ENCODE results near the gene ITGA6. TPM values are rescaled to one million over a fixed set of nuclear protein-coding genes. Genes with fewer than 3 reads are reported as not detected.

The ITGA6 gene
- total RNA-seq, 1 experiment from 2014 or later, result 181 TPM

DNA sequence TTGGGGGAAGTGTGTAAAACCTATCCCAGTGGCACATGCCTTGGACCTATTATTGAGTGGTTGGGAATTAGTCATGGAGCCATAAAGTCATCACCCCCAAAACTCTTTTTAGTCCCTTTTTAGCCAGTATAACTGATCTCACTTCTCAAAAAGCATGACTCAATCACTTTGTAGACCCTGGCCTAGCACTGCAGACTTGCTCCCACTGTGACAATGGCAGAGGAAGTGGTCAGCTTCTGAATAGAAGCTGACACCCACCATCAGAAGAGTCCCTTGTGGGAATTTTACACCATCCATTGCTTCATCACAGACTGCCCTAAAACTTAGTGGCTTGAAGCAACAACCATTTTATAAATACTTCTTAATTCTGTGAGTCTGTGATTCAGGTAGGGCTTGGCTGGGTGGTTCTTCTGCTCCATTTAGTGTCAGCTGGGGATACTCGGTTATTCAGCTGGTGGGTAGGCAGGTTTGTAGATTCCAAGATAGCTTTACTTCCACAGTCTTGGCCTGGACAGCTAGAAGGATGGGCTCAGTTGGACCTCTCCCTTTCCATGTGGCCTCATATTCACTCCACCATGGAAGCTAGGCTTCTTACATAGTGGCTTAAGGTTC is 10.8 kb upstream of the ITGA6 start:
- intact Hi-C loops (cut with micrococcal nuclease), result no loop called here
- Histone ChIP-seq H3K79me2 (ENCODE audit: low read length) (no peaks in the 10 kb centered on the region), H3F3A (ENCODE audit: low read length, unreplicated experiment) (no peaks in the 10 kb centered on the region), H3K27me3 (ENCODE audit: low read length) (no peaks in the 10 kb centered on the region), H3K27ac (ENCODE audit: low read length) (no peak overlapping the region), H3K36me3 (ENCODE audit: low read depth, low read length) (no peaks in the 10 kb centered on the region), H3K9ac (ENCODE audit: low read length) (no peak overlapping the region), H3K4me1 (ENCODE audit: insufficient read depth, low read length) (no peaks in the 10 kb centered on the region), H2AFZ (ENCODE audit: low read length) (no peak overlapping the region), H3K9me3 (ENCODE audit: low read length) (no peaks in the 10 kb centered on the region), H3K4me3 (ENCODE audit: low read length) (no peak overlapping the region), H3K4me2 (ENCODE audit: low read length) (no peak overlapping the region), H3K9me2 (replicated peaks; ENCODE audit: low read length) (no peaks in the 10 kb centered on the region), H4K20me1 (ENCODE audit: low read length) (no peaks in the 10 kb centered on the region)
- CTCF ChIA-PET, result no interaction called here
- BruUV-seq (replicated peaks), result no TSS peak
- POLR2A ChIA-PET (ENCODE audit: unreplicated experiment), result no interaction called here
- DNase-seq (no peak), ATAC-seq (no peak)
- TF ChIP-seq EZH2phosphoT487 (IDR thresholded peaks at IDR 0.05; ENCODE audit: borderline replicate concordance, low read length) (no peak), EZH2 (IDR thresholded peaks at IDR 0.05; ENCODE audit: low read length, unreplicated experiment) (no peak)
- TF ChIP-seq, protein P1, sequence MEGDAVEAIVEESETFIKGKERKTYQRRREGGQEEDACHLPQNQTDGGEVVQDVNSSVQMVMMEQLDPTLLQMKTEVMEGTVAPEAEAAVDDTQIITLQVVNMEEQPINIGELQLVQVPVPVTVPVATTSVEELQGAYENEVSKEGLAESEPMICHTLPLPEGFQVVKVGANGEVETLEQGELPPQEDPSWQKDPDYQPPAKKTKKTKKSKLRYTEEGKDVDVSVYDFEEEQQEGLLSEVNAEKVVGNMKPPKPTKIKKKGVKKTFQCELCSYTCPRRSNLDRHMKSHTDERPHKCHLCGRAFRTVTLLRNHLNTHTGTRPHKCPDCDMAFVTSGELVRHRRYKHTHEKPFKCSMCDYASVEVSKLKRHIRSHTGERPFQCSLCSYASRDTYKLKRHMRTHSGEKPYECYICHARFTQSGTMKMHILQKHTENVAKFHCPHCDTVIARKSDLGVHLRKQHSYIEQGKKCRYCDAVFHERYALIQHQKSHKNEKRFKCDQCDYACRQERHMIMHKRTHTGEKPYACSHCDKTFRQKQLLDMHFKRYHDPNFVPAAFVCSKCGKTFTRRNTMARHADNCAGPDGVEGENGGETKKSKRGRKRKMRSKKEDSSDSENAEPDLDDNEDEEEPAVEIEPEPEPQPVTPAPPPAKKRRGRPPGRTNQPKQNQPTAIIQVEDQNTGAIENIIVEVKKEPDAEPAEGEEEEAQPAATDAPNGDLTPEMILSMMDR (conservative IDR thresholded peaks at IDR 0.05; ENCODE audit: low read depth, low read length), result no peak

DNA sequence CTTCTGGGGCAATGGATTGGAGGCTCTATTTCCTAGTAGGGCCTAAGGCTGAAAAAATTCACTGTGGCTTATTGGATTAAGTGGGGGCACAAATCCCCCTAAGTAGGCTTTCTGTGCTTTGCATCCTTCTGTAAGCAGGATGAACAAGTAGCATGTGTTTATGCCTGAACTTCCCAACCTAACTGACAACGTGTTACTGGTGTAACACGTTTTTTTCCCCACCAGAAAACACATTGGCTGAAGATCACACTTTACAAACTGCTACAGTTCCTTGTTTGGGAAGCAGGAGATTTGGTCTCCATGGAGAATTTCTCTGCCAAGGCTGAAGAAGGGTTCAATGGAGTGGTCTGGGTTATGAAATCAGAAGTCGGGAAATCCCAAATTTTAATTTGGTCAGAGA is 7.2 kb upstream of the ITGA6 start:
- ATAC-seq (no peak), DNase-seq (no peak)
- TF ChIP-seq EZH2phosphoT487 (IDR thresholded peaks at IDR 0.05; ENCODE audit: borderline replicate concordance, low read length) (no peak), EZH2 (IDR thresholded peaks at IDR 0.05; ENCODE audit: low read length, unreplicated experiment) (no peak)
- TF ChIP-seq, protein P1 (conservative IDR thresholded peaks at IDR 0.05; ENCODE audit: low read depth, low read length), result no peak
- BruUV-seq (replicated peaks), result no TSS peak
- ChIA-PET CTCF (no interaction called here), POLR2A (ENCODE audit: unreplicated experiment) (no interaction called here)
- no peaks in the 10 kb centered on the region for H4K20me1 ChIP-seq (ENCODE audit: low read length)
- no peak overlapping the region for H3K9ac ChIP-seq (ENCODE audit: low read length)
- no peak overlapping the region for H3K4me2 ChIP-seq (ENCODE audit: low read length)
- intact Hi-C loops (cut with micrococcal nuclease), result no loop called here
- no peaks in the 10 kb centered on the region for H3K9me2 ChIP-seq (replicated peaks; ENCODE audit: low read length)
- no peaks in the 10 kb centered on the region for H3K4me1 ChIP-seq (ENCODE audit: insufficient read depth, low read length)
- no peak overlapping the region for H3K27ac ChIP-seq (ENCODE audit: low read length)
- no peaks in the 10 kb centered on the region for H3F3A ChIP-seq (ENCODE audit: low read length, unreplicated experiment)
- H3K9me3 ChIP-seq (ENCODE audit: low read length), result no peaks in the 10 kb centered on the region
- H2AFZ ChIP-seq (ENCODE audit: low read length), result no peak overlapping the region
- no peaks in the 10 kb centered on the region for H3K79me2 ChIP-seq (ENCODE audit: low read length)
- no peak overlapping the region for H3K4me3 ChIP-seq (ENCODE audit: low read length)
- no peaks in the 10 kb centered on the region for H3K27me3 ChIP-seq (ENCODE audit: low read length)
- H3K36me3 ChIP-seq (ENCODE audit: low read depth, low read length), result no peaks in the 10 kb centered on the region

DNA sequence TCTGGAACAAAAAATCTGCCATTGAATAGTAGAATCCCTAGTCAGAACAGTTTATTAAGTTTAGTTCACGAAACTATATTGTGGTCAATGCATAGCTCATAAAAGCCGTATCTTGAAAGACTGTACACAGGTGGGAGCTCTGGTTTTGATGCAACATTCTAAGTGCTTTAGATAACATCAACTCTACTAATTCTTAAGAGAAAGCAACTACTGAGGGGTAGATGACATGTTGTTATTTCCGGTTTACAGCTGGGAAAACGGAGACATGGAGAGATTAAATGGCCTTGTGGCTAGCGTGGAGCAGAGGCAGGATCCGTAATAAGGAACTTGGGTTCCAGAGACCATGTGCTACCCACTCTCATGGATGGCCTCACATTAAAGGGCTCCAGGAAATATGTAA is 4.2 kb upstream of the ITGA6 start:
- Histone ChIP-seq H2AFZ (ENCODE audit: low read length) (no peak overlapping the region), H3K27ac (ENCODE audit: low read length) (no peak overlapping the region), H4K20me1 (ENCODE audit: low read length) (no peaks in the 10 kb centered on the region), H3K36me3 (ENCODE audit: low read depth, low read length) (no peaks in the 10 kb centered on the region), H3K4me2 (ENCODE audit: low read length) (no peak overlapping the region), H3K9me3 (ENCODE audit: low read length) (no peaks in the 10 kb centered on the region), H3K9me2 (replicated peaks; ENCODE audit: low read length) (no peaks in the 10 kb centered on the region), H3K4me1 (ENCODE audit: insufficient read depth, low read length) (peaks cover 7% of the 10 kb centered on the region; the same call in 1 of the 2 replicates), H3K9ac (ENCODE audit: low read length) (no peak overlapping the region), H3K4me3 (ENCODE audit: low read length) (no peak overlapping the region), H3F3A (ENCODE audit: low read length, unreplicated experiment) (no peaks in the 10 kb centered on the region), H3K27me3 (ENCODE audit: low read length) (no peaks in the 10 kb centered on the region), H3K79me2 (ENCODE audit: low read length) (peaks cover 7% of the 10 kb centered on the region)
- POLR2A ChIA-PET (ENCODE audit: unreplicated experiment), result no interaction called here
- no peak for DNase-seq
- no peak for ATAC-seq
- TF ChIP-seq, protein P1 (conservative IDR thresholded peaks at IDR 0.05; ENCODE audit: low read depth, low read length), result no peak
- TF ChIP-seq EZH2 (IDR thresholded peaks at IDR 0.05; ENCODE audit: low read length, unreplicated experiment) (no peak), EZH2phosphoT487 (IDR thresholded peaks at IDR 0.05; ENCODE audit: borderline replicate concordance, low read length) (no peak)
- intact Hi-C loops (cut with micrococcal nuclease), result no loop called here
- no TSS peak for BruUV-seq (replicated peaks)
- CTCF ChIA-PET, result no interaction called here
